Measurements from ENCODE around the gene ZSCAN1. TPM values are rescaled to one million over a fixed set of nuclear protein-coding genes. Genes with fewer than 3 reads are reported as not detected.
A peak's percentile ranks its signal among the peaks of the same experiment; 100 is the strongest.

Gene ZSCAN1
- total RNA-seq, 1 donor from 2014 or later: not detected

GRCh38 chr19:58079792-58080191, 46.0 kb downstream of the ZSCAN1 start:
- intact Hi-C loops (cut with micrococcal nuclease): no loop called here
- H3K27me3 Mint-ChIP-seq: no peaks in the 10 kb centered on the region
- peaks cover 3% of the 10 kb centered on the region for H3K36me3 Mint-ChIP-seq (ENCODE audit: low read depth)
- no peaks in the 10 kb centered on the region for H3K4me1 Mint-ChIP-seq
- no peak overlapping the region for H3K4me3 Mint-ChIP-seq
- H3K27ac Mint-ChIP-seq: no peak overlapping the region
- no peak for DNase-seq
- peaks cover 22% of the 10 kb centered on the region for H3K9me3 Mint-ChIP-seq

- Mint-ChIP-seq H3K4me3 (no peak overlapping the region), H3K4me1 (no peaks in the 10 kb centered on the region), H3K27me3 (no peaks in the 10 kb centered on the region), H3K36me3 (ENCODE audit: low read depth) (peaks cover 5% of the 10 kb centered on the region), H3K27ac (no peak overlapping the region), H3K9me3 (peaks cover 16% of the 10 kb centered on the region)
- intact Hi-C loops (cut with micrococcal nuclease): no loop called here
- no peak for DNase-seq
Observed at GRCh38 chr19:58083021-58083420, 49.2 kb downstream of the ZSCAN1 start.

- Mint-ChIP-seq H3K27ac (no peak overlapping the region), H3K4me3 (no peak overlapping the region), H3K27me3 (no peaks in the 10 kb centered on the region), H3K9me3 (peaks cover 16% of the 10 kb centered on the region), H3K4me1 (no peaks in the 10 kb centered on the region), H3K36me3 (ENCODE audit: low read depth) (peaks cover 7% of the 10 kb centered on the region)
- no peak for DNase-seq
- intact Hi-C loops (cut with micrococcal nuclease): no loop called here
Observed at GRCh38 chr19:58084596-58085347, 50.9 kb downstream of the ZSCAN1 start.

- peaks cover 7% of the 10 kb centered on the region for H3K36me3 Mint-ChIP-seq (ENCODE audit: low read depth)
- intact Hi-C loops (cut with micrococcal nuclease): no loop called here
- no peak for DNase-seq
- H3K4me1 Mint-ChIP-seq: no peaks in the 10 kb centered on the region
- peaks cover 11% of the 10 kb centered on the region for H3K9me3 Mint-ChIP-seq
- H3K27me3 Mint-ChIP-seq: no peaks in the 10 kb centered on the region
- no peak overlapping the region for H3K4me3 Mint-ChIP-seq
- no peak overlapping the region for H3K27ac Mint-ChIP-seq
Observed at GRCh38 chr19:58085348-58085875, 51.6 kb downstream of the ZSCAN1 start.

GRCh38 chr19:58086825-58087710, 53.2 kb downstream of the ZSCAN1 start:
- H3K27ac Mint-ChIP-seq: no peak overlapping the region
- H3K4me3 Mint-ChIP-seq: no peak overlapping the region

GRCh38 chr19:58088521-58089052, 54.8 kb downstream of the ZSCAN1 start:
- H3K9me3 Mint-ChIP-seq: peaks cover 11% of the 10 kb centered on the region
- no peaks in the 10 kb centered on the region for H3K27me3 Mint-ChIP-seq
- no peaks in the 10 kb centered on the region for H3K4me1 Mint-ChIP-seq
- no peak for DNase-seq
- H3K4me3 Mint-ChIP-seq: no peak overlapping the region
- intact Hi-C loops (cut with micrococcal nuclease): no loop called here
- H3K27ac Mint-ChIP-seq: no peak overlapping the region
- H3K36me3 Mint-ChIP-seq (ENCODE audit: low read depth): peaks cover 10% of the 10 kb centered on the region

More at GRCh38 chr19:58086825-58087710, 53.2 kb downstream of the ZSCAN1 start:
- Mint-ChIP-seq H3K4me1 (no peaks in the 10 kb centered on the region), H3K36me3 (ENCODE audit: low read depth) (peaks cover 10% of the 10 kb centered on the region), H3K27me3 (no peaks in the 10 kb centered on the region), H3K9me3 (peaks cover 8% of the 10 kb centered on the region)
- no peak for DNase-seq
- intact Hi-C loops (cut with micrococcal nuclease): no loop called here

- intact Hi-C loops (cut with micrococcal nuclease): no loop called here
- Mint-ChIP-seq H3K9me3 (peaks cover 8% of the 10 kb centered on the region), H3K4me1 (no peaks in the 10 kb centered on the region), H3K27me3 (no peaks in the 10 kb centered on the region), H3K4me3 (no peak overlapping the region), H3K27ac (no peak overlapping the region), H3K36me3 (ENCODE audit: low read depth) (peaks cover 7% of the 10 kb centered on the region)
- DNase-seq: no peak
Observed at GRCh38 chr19:58089846-58090245, 56.0 kb downstream of the ZSCAN1 start.

GRCh38 chr19:58091251-58091995, 57.6 kb downstream of the ZSCAN1 start:
- H3K27me3 Mint-ChIP-seq: no peaks in the 10 kb centered on the region
- H3K4me3 Mint-ChIP-seq: no peak overlapping the region
- intact Hi-C loops (cut with micrococcal nuclease): no loop called here
- DNase-seq: no peak
- peaks cover 8% of the 10 kb centered on the region for H3K36me3 Mint-ChIP-seq (ENCODE audit: low read depth)
- peaks cover 8% of the 10 kb centered on the region for H3K9me3 Mint-ChIP-seq
- H3K27ac Mint-ChIP-seq: no peak overlapping the region
- H3K4me1 Mint-ChIP-seq: no peaks in the 10 kb centered on the region

- Mint-ChIP-seq H3K36me3 (ENCODE audit: low read depth) (peaks cover 9% of the 10 kb centered on the region), H3K9me3 (peaks cover 10% of the 10 kb centered on the region), H3K4me1 (peaks cover 2% of the 10 kb centered on the region), H3K4me3 (no peak overlapping the region), H3K27me3 (no peaks in the 10 kb centered on the region), H3K27ac (no peak overlapping the region)
- intact Hi-C loops (cut with micrococcal nuclease): no loop called here
- DNase-seq: no peak
Observed at GRCh38 chr19:58093071-58093470, 59.2 kb downstream of the ZSCAN1 start.

GRCh38 chr19:58095328-58095727, 61.5 kb downstream of the ZSCAN1 start:
- Mint-ChIP-seq H3K4me3 (no peak overlapping the region), H3K27ac (no peak overlapping the region), H3K36me3 (ENCODE audit: low read depth) (peaks cover 7% of the 10 kb centered on the region), H3K9me3 (peaks cover 16% of the 10 kb centered on the region), H3K27me3 (no peaks in the 10 kb centered on the region), H3K4me1 (peaks cover 8% of the 10 kb centered on the region)
- intact Hi-C loops (cut with micrococcal nuclease): no loop called here
- no peak for DNase-seq

- Mint-ChIP-seq H3K4me1 (peaks cover 8% of the 10 kb centered on the region), H3K27ac (peak overlapping the region; percentile 81), H3K27me3 (no peaks in the 10 kb centered on the region), H3K4me3 (peak overlapping the region; percentile 71), H3K9me3 (peaks cover 14% of the 10 kb centered on the region), H3K36me3 (ENCODE audit: low read depth) (peaks cover 5% of the 10 kb centered on the region)
- no peak for DNase-seq
- intact Hi-C loops (cut with micrococcal nuclease): no loop called here
Observed at GRCh38 chr19:58096884-58097283, 63.1 kb downstream of the ZSCAN1 start.

GRCh38 chr19:58097349-58097748, 63.5 kb downstream of the ZSCAN1 start:
- Mint-ChIP-seq H3K27ac (no peak overlapping the region), H3K27me3 (no peaks in the 10 kb centered on the region), H3K9me3 (peaks cover 14% of the 10 kb centered on the region), H3K36me3 (ENCODE audit: low read depth) (peaks cover 4% of the 10 kb centered on the region), H3K4me3 (peak overlapping the region; percentile 71), H3K4me1 (peaks cover 8% of the 10 kb centered on the region)
- DNase-seq: no peak
- intact Hi-C loops (cut with micrococcal nuclease): no loop called here
